ENCODE measurements around the gene TIMELESS.
"Not testable (repeated sequence)": the region's sequence is repeated elsewhere in the genome, so short reads cannot be mapped to it uniquely, and the experiment has no call there.

Gene TIMELESS

DNA sequence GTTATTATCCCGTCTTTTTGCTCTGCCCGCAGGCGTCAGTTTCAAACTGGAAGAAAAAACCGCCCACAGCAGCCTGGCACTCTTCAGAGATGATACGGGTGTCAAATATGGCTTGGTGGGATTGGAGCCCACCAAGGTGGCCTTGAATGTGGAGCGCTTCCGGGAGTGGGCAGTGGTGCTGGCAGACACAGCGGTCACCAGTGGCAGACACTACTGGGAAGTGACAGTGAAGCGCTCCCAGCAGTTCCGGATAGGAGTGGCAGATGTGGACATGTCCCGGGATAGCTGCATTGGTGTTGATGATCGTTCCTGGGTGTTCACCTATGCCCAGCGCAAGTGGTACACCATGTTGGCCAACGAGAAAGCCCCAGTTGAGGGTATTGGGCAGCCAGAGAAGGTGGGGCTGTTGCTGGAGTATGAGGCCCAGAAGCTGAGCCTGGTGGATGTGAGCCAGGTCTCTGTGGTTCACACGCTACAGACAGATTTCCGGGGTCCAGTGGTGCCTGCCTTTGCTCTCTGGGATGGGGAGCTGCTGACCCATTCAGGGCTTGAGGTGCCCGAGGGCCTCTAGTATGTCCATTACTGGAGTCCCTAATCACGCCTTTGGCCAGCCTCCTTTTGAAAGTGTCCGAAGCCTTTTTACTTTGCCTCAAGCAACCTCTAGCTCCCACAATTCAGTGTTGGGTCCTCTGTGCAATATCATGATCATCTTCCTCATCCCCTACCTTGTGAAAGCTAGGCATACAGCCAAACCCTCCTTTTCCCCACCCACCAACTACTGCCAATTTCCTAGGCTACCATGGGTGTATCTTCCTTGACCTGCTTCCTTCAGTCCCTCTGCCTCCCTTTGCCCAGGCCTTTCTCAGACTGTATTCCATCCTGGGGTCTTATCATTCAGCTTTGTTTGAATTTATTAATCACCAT is 20.0 kb upstream of the TIMELESS start:
- DNase-seq (ENCODE audit: extremely low read depth in 1 of 2, low read depth in 1 of 2) = no peak

DNA sequence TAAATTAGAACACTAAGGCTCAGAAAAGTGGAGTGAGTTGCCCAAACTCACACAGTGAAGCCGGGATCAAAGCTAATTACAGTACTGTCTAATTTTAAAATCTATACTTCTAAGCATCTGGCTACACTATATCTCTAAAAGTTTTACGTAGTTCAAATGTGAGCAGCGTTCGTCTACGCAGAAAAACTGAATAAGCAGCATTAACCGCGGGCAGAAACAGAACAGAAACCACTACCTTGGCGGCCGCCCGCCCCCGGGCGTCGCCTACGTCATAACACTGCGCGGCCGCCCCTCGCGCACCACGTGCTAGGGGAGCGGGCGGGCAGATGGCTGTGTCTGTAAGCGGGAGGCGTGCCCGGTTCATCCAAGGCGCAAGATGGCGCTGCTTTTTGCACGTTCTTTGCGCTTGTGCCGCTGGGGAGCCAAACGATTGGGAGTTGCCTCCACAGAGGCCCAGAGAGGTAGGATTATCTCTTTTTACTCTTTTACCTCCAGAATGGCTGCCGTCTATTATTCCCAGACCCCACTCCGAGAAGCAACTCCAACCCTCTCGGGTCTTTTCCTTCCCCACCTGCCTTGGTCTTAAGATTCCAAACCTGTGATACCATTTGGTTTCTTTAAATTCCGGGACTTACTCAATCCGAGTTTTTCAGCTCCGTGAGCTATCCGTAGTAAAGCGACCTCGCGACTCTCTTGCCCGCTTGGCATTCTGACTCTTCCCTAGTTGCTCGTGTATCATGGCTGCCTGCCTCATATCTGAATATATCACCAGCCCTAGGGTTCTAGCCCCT is 19.2 kb upstream of the TIMELESS start, which contains the start of gene SPRYD4:
SPRYD4 (plus strand) TSS at position 363 of the 791 bp plus-strand sequence; CDS start at position 377, 14 bp downstream.
- DNase-seq (ENCODE audit: extremely low read depth in 1 of 2, low read depth in 1 of 2) = peak; percentile 87 to 88

DNA sequence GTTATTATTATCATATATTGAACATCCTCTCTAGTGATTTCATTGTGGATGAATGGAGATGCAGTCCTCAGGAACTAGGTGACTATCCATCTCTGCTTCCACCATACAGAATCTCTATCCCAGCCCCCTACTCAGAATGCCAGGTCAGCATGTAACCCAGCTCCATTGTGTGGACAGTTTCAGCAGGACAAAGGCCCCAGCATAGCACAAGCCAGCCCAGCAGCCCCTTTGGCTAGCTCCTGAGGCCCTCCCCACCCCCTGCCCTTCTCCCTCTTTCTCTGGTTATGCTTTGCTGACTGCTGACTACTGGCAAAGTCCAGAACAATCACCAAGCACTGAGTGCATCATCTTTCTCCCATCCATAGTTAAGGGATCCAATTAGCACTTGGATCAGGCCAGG is 13.3 kb upstream of the TIMELESS start:
- no peak for DNase-seq (ENCODE audit: extremely low read depth in 1 of 2, low read depth in 1 of 2)

DNA sequence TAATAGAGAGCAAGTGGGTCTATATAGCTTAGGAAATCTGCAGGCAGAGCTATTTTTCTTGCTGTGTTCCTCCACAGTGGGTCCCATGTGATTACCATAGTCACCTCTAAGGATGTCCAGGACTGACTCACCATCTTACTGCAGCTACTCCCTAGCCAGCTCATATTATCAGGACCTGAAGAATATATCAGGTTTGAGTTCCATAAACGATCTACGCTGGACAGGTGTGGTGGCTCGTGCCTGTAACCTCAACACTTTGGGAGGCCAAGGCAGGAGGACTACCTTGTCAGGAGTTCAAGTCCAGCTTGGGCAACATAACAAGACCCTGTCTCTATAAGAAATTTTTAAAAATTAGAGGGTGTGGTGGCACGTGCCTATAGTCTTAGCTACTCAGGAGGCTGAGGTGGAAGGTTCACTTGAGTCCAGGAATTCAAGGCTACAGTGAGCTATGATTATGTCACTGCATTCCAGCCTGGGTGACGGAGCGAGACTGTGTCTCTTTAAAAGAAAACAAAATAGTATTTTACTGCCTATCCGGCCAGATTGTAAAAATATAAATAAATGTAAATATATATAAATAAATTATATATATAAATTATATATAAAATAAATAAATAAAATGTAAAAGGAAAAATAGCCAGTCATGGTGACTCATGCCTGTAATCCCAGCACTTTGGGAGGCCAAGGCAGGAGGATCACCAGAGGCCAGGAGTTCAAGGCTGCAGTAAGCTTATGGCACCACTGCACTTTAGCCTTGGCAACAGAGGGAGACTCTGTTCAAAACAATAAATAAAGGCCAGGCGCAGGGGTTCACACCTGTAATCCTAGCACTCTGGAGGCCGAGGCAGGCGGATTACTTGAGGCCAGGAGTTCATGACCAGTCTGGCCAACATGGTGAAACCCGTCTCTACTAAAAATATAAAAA is 12.3 kb upstream of the TIMELESS start:
- DNase-seq (ENCODE audit: extremely low read depth in 1 of 2, low read depth in 1 of 2) = no peak

DNA sequence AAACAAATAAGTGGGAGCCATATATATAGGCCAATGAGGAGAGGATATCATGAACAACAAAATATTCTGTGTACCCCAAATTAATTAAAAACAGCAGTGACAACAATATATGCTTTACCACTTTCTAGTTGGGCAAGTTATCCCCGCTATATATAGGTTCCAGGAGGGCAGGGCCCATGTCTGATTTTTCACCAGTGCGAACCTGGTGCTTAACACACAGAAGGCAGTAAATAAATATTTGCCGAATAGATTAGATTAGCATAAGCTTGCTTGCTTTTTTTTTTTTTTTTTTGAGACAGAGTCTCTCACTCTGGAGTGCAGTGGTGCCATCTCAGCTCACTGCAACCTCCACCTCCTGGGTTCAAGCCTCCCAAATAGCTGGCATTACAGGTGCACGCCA is 8.6 kb upstream of the TIMELESS start:
- DNase-seq (ENCODE audit: extremely low read depth in 1 of 2, low read depth in 1 of 2) = no peak

DNA sequence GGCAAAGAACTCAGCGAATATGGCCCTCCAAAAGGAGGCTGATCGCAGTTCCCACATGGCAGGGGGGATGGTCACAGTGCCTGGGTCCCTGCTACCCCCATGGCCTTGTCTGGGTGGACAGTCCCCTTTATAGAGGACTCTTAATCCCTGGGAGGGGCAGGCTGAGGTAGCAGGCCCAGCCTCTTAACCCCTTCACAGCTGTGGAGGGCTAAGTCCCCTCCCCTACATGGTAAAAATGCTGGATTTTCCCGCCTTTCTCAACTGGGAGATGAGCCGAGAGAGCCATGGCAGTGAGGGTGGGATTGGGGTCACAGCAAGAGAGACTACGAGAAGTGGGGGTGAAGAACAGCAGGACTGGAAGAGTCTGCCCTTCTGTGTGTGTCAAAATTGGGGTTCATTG is 5.3 kb upstream of the TIMELESS start, which contains the start of gene MIP:
MIP (minus strand) TSS at position 101 of the 400 bp plus-strand sequence; CDS start at position 57, 44 bp downstream.
- no peak for DNase-seq (ENCODE audit: extremely low read depth in 1 of 2, low read depth in 1 of 2)

DNA sequence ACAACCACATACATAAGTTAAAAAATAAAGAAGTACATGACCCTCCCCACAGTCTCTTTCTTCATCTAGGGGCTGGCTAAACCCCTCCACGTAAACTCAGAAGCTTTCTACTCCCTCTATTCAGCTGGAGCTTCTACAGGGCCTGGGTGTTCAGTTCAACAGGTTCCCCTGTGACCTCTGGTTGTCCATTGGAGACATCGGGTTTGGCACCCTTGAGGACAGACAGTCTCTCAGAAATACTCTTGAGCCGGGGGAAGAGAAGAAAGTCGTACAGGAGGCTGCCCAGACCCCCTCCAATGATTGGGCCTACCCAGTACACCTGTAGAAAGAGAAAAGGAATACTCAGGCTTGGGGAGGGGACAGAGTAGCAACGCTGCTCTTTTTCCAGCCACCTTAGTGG is 1.9 kb upstream of the TIMELESS start:
- no peak for DNase-seq (ENCODE audit: extremely low read depth in 1 of 2, low read depth in 1 of 2)

DNA sequence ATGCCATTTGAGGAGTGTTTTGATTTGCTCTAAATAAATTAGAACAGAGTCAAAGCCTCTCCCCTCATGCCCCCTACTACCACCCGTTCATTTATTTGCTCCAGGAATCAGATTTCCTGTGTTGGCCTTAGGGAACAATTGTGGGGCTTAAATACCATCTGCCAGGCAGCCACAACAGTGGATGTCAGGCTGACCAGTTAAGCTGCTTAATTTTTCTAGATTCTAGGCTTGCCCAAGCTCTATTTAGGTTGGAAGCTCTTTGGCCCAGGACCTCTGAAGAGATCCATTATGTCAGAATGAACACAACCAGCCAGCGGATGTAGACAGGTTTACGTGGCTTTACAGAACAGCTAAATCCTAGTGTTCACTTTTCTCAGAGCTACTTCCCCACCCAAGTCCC is 1.0 kb upstream of the TIMELESS start:
- DNase-seq (ENCODE audit: extremely low read depth in 1 of 2, low read depth in 1 of 2) = no peak

DNA sequence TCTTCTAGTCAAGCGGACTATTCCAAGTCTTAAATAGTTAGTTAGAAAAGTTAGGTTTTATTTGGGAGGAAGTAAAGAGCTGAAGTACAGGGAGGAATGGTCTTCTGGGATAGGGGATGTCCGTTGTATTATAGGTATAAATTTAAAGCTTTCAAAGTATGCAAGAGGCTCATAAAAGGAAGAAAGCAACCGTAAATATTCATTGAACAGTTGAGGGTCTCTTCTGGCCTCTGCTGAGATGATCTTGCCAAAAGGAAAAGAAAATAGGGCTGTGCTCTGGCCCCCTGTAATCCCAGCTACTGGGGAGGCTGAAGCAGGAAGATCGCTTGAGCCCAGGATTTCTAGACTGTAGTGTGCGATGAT is 377 bp upstream of the TIMELESS start:
- no peak for DNase-seq (ENCODE audit: extremely low read depth in 1 of 2, low read depth in 1 of 2)

DNA sequence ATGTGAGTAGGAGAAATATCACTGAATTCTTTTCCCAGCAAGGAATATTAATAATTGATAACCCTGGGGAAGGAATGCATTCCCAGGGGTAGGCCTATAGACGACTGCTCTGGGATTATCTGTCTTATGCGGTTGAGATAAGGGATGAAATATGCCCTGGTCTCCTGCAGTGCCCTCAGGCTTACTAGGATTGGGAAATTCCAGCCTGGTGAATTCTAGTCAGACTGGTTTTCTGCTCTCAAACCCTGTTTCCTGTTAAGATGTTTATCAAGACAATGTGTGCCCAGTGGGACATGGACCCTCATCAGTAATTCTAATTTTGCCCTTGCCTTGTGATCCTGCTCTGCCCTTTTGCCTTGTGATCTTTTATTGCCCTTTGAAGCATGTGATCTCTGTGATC is 6.0 kb downstream of the TIMELESS start:
- DNase-seq (ENCODE audit: extremely low read depth in 1 of 2, low read depth in 1 of 2) = not testable (repeated sequence)

DNA sequence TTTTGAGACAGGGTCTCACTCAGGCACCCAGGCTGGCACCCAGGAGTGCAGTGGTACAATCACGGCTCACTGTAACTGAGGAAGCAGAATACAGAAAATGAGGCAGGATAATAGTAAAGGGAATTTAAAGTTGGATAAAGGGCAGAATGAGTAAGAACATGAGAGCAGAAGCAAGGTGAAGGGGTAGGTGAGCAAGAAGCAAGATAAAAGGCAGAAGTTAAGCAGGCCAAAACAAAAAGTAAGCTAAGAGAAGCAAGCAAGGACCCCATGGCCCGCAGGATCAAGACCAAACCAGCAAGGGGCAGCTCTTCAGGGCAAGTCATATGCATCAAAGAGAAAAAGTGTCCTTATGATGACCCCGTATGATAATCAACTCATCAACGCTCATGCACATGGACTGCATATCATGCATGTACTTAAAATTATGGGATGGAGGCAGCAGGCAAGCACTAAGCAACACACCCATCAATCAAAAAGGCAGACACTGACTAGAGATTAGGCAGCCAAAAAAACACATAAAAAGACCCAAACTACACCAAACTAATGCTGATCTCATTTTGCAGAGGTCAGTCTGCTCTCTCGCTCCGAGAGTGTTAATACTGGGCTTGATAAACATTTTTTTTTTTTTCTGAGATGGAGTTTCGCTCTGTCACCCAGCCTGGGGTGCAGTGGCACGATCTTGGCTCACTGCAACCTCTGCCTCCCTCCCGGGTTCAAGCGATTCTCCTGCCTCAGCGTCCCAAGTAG is 11.6 kb downstream of the TIMELESS start:
- DNase-seq (ENCODE audit: extremely low read depth in 1 of 2, low read depth in 1 of 2) = no peak

DNA sequence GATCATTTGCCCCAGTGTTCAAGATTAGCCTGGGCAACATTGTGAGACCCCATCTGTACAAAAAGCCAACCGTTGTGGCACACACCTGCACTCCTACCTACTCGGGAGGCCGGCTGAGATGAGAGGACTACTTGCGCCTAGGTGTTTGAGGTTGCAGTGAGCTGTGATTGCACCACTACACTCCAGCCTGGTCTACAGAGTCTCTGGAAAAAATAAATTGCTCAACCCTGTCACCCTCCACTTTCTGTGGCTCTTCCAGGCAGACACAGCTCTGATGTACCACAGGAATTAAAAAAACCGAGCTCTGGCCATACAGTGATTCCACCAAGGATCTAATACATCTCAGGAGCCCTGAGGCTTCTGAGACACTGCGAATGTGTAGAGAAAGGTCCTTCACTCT is 14.4 kb downstream of the TIMELESS start:
- no peak for DNase-seq (ENCODE audit: extremely low read depth in 1 of 2, low read depth in 1 of 2)

DNA sequence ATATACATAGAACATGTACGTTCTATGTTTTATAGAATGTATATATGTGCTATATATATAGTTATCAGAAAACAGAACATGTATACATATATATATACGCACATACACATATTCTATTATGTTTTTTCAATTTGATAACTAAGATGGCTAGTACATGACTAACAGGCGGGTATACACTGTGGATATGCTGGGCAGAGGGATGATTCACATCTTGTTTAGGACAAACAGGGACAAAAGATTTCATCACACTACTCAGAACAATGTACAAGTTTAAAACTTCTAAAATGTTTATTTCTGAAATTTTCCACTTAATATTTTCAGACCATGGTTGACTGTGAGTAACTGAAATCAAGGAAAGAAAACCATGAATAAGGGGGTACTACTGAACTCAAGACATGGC is 17.4 kb downstream of the TIMELESS start:
- no peak for DNase-seq (ENCODE audit: extremely low read depth in 1 of 2, low read depth in 1 of 2)

DNA sequence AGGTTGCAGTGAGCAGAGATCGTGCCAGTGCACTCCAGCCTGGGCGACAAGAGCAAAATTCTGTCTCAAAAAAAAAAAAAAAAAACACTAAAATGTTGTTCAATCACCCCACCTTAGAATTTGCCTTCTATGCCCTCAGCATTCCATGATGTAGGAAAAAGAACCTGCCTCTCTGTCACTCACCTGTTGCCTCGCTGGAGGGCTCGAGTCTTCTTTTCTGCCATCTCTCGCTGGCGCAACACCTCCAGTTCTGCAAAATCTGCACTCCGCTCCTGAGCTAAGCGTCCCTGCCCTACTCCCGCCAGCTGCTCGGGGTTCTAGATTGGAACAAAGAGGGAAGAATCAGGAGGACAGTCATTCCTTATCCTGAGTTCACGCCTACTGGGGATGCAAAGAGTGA is 17.9 kb downstream of the TIMELESS start:
- no peak for DNase-seq (ENCODE audit: extremely low read depth in 1 of 2, low read depth in 1 of 2)

DNA sequence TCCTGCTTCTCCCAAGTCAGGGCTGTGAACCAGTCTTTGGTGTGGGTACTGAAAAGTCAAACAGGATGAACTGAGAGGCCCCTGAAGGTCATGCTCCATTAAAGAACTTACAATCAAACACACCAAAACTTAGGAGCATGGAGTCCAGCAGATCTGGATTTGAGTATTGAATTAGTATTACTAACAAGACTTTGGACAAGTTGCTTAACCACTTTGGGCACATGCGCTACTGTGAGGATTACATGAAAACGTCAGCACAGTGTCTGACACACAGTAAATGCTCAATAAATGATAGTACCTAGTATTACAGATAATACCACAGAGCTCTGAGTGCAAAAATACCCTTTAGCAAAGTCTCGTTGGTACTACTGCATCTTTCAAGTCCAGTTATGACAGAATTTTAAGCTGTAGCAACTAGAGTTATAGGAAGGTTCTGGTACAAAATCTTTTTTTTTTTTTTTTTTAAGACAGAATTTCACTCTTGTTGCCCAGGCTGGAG is 23.2 kb downstream of the TIMELESS start:
- no peak for DNase-seq (ENCODE audit: extremely low read depth in 1 of 2, low read depth in 1 of 2)

DNA sequence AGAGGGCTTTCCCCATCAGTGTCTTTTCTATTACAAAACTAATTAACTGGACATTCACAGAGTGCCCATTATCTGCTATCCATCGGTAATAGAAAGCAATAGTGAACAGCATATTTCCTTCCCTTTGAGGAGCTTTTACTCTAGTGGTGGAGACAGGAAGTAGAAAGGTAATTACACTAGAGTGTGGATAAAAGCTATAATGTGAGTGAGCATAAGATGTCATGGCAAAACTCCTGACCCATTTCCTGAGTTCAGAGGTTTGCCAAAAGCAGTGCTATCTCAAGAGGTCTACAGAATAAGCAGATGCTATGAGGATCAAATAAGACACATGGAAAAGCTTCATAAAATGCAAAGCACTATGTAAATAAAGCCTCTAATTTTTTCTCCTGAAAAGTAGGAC is 24.0 kb downstream of the TIMELESS start:
- no peak for DNase-seq (ENCODE audit: extremely low read depth in 1 of 2, low read depth in 1 of 2)

DNA sequence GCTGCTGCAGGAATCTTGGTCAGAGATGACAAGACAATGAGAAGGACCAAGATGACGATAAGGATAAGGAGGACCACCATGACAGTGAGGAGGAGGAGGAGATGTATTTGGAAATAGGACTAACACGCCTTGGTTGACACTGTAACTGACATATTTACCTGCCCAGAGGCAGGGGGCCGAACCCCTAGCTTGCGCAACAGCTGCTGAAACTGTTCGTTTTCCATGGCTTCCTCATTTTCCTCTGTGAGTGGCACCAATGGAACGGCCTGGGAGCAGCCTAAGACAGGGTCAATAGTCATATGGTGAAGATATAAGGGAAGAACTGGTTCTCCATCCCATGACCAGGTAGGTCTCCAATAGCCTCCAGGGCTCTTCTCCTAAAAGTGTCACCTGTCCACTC is 28.8 kb downstream of the TIMELESS start:
- no peak for DNase-seq (ENCODE audit: extremely low read depth in 1 of 2, low read depth in 1 of 2)

DNA sequence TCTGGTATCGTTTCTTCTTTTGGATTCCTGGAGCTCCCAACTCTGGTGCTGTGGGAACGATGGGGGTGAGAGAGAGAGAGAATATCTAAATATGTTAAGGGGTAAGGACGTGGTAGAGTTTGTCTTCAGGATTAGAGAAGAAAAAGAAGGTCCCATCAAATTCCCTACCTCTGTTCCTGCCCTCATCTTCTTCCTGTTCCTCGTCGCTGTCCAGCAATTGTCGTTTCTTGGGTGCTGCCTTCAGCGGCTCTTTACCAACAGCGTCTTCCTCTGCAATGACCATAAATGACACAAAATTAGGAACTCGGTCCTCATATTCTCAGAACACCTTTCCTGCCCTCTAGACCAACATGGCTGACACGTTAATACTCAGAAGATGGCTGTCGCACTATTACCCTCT is 31.5 kb downstream of the TIMELESS start:
- no peak for DNase-seq (ENCODE audit: extremely low read depth in 1 of 2, low read depth in 1 of 2)

DNA sequence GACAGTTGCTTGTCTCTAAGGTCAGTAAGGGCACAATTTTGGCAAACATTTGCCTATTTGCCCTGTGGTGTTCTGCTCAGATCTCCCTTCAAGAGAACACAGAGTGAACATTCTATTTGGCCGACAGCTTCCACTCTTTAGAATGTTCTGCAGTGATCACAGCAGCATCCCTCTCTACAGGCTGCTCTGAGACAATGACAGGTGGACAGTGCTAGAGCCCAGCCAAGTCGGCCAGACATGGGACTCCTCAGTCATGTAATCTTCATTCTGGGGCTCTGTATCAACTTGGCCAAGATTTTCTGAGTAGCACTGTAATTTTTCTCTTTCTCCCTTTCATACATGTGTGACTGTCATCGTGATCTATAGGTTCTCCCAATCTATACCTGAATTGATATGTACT is 34.8 kb downstream of the TIMELESS start:
- DNase-seq (ENCODE audit: extremely low read depth in 1 of 2, low read depth in 1 of 2) = no peak

DNA sequence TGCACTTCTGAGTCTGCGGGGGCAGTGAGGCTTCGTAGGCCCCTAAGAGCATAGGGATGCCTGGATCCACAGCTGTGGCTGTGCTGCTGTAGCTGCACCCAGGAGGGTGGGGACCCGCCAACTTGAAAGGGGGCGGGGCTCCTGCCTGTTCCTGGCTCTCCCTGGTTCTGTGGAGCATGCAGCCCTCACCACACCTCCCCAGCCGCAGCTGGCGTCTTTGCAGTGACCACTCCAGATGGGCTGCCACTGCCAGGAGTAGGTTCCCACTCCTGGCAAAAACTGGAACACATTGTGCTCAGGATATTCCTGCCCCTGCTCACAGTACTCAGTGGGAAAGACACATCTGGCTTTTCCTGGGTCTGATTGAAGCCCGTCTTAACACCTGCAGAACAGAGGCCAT is 35.8 kb downstream of the TIMELESS start:
- no peak for DNase-seq (ENCODE audit: extremely low read depth in 1 of 2, low read depth in 1 of 2)

All from stimulated activated CD8-positive, alpha-beta memory T cell treated with anti-CD3 and anti-CD28 coated beads, Interleukin-7, amount 100 ng/mL, for 48 hours (primary cell).